SJCRH30 (cell line): ENCODE measurements around the gene HAUS5. TPM values are rescaled to one million over a fixed set of nuclear protein-coding genes. Genes with fewer than 3 reads are reported as not detected.
"Not testable (repeated sequence)": the region's sequence is repeated elsewhere in the genome, so short reads cannot be mapped to it uniquely, and the experiment has no call there.

Experiments
- DNase-seq, 2 experiments: peaks; one replicate each; pipeline ENCODE4 v3.0.0-alpha.2; 2015 to 2020
- H3K27ac ChIP-seq: fragments of 250-450 bp; sonication (Bioruptor Pico); 2 replicates; pipeline ENCODE4 v1.5.1; 2020; ENCODE audit warnings: mild to moderate bottlenecking, moderate library complexity
- H3K27me3 ChIP-seq: fragments of 250-450 bp; sonication (Bioruptor Pico); 2 replicates; pipeline ENCODE4 v1.5.1; 2020; ENCODE audit warnings: mild to moderate bottlenecking, moderate library complexity
- H3K36me3 ChIP-seq: fragments of 250-450 bp; sonication (Bioruptor Pico); 2 replicates; pipeline ENCODE4 v1.5.1; 2020; ENCODE audit warnings: mild to moderate bottlenecking, moderate library complexity
- H3K4me1 ChIP-seq: fragments of 250-450 bp; sonication (Bioruptor Pico); 2 replicates; pipeline ENCODE4 v1.5.1; 2020; ENCODE audit warnings: mild to moderate bottlenecking, moderate library complexity
- H3K4me3 ChIP-seq: fragments of 250-450 bp; sonication (Bioruptor Pico); 2 replicates; pipeline ENCODE4 v1.5.1; 2020; ENCODE audit warnings: mild to moderate bottlenecking, moderate library complexity
- H3K9me3 ChIP-seq: fragments of 250-450 bp; sonication (Bioruptor Pico); replicated peaks from 2 replicates; pipeline ENCODE4 v1.5.1; 2020; ENCODE audit warnings: mild to moderate bottlenecking, moderate library complexity
- total RNA-seq: library from RNA; depleted of rRNA; stranded (reverse); fragments of >200 nt; shearing (Covaris generic); gene quantifications from 2 replicates; pipeline ENCODE4 v1.2.3, GENCODE V29; 2014

Gene HAUS5
- total RNA-seq, 1 experiment from 2014 or later, result 22.7 TPM

GRCh38 chr19:35592226-35592625 is 20.3 kb upstream of the HAUS5 start:
- Histone ChIP-seq H3K27me3 (no peaks in the 10 kb centered on the region), H3K27ac (no peak overlapping the region), H3K9me3 (no peaks in the 10 kb centered on the region), H3K4me1 (no peaks in the 10 kb centered on the region), H3K4me3 (no peak overlapping the region), H3K36me3 (no peaks in the 10 kb centered on the region)
- DNase-seq, result peak in 1 of 2 experiments; percentile 24

GRCh38 chr19:35595026-35595425 is 17.5 kb upstream of the HAUS5 start:
- H3K4me1 ChIP-seq, DNase-seq, H3K27me3 ChIP-seq, H3K27ac ChIP-seq, H3K4me3 ChIP-seq, H3K36me3 ChIP-seq, H3K9me3 ChIP-seq: not testable (repeated sequence)

GRCh38 chr19:35595928-35596327 is 16.6 kb upstream of the HAUS5 start:
- Histone ChIP-seq H3K9me3 (no peaks in the 10 kb centered on the region), H3K27ac (no peak overlapping the region), H3K36me3 (no peaks in the 10 kb centered on the region), H3K4me1 (no peaks in the 10 kb centered on the region), H3K27me3 (0 out of 2 replicates have a peak, but pooled peaks cover 4% of the 10 kb centered on the region), H3K4me3 (no peak overlapping the region)
- DNase-seq, result no peak

- H3K4me3 ChIP-seq, result no peak overlapping the region
- no peaks in the 10 kb centered on the region for H3K36me3 ChIP-seq
- H3K9me3 ChIP-seq, result no peaks in the 10 kb centered on the region
- DNase-seq, result peak; percentile 42 to 67
- H3K27me3 ChIP-seq, result 0 out of 2 replicates have a peak, but pooled peaks cover 4% of the 10 kb centered on the region
- H3K27ac ChIP-seq, result no peak overlapping the region
- no peaks in the 10 kb centered on the region for H3K4me1 ChIP-seq
Measured at GRCh38 chr19:35596366-35596999, 16.1 kb upstream of the HAUS5 start.

GRCh38 chr19:35601971-35602370 is 10.6 kb upstream of the HAUS5 start:
- Histone ChIP-seq H3K27ac (no peak overlapping the region), H3K4me3 (no peak overlapping the region), H3K36me3 (no peaks in the 10 kb centered on the region), H3K27me3 (0 out of 2 replicates have a peak, but pooled peaks cover 4% of the 10 kb centered on the region), H3K9me3 (peaks cover 2% of the 10 kb centered on the region), H3K4me1 (no peaks in the 10 kb centered on the region)
- no peak for DNase-seq

GRCh38 chr19:35604436-35604835 is 8.1 kb upstream of the HAUS5 start:
- not testable (repeated sequence) for H3K36me3 ChIP-seq, H3K4me3 ChIP-seq, H3K27me3 ChIP-seq, DNase-seq, H3K4me1 ChIP-seq, H3K27ac ChIP-seq
- peaks cover 13% of the 10 kb centered on the region for H3K9me3 ChIP-seq

GRCh38 chr19:35607170-35607569 is 5.4 kb upstream of the HAUS5 start:
- not testable (repeated sequence) for DNase-seq, H3K4me3 ChIP-seq, H3K27me3 ChIP-seq, H3K4me1 ChIP-seq, H3K36me3 ChIP-seq, H3K27ac ChIP-seq
- H3K9me3 ChIP-seq, result peaks cover 13% of the 10 kb centered on the region

- no peak overlapping the region for H3K27ac ChIP-seq
- no peak for DNase-seq
- no peaks in the 10 kb centered on the region for H3K4me1 ChIP-seq
- peaks cover 13% of the 10 kb centered on the region for H3K9me3 ChIP-seq
- no peaks in the 10 kb centered on the region for H3K27me3 ChIP-seq
- H3K4me3 ChIP-seq, result no peak overlapping the region
- H3K36me3 ChIP-seq, result no peaks in the 10 kb centered on the region
Measured at GRCh38 chr19:35607661-35608060, 4.9 kb upstream of the HAUS5 start.

GRCh38 chr19:35608251-35608650 is 4.3 kb upstream of the HAUS5 start:
- Histone ChIP-seq H3K27me3 (no peaks in the 10 kb centered on the region), H3K4me1 (no peaks in the 10 kb centered on the region), H3K9me3 (peaks cover 13% of the 10 kb centered on the region), H3K27ac (no peak overlapping the region), H3K4me3 (no peak overlapping the region), H3K36me3 (no peaks in the 10 kb centered on the region)
- no peak for DNase-seq

GRCh38 chr19:35609851-35610353 is 2.6 kb upstream of the HAUS5 start:
- Histone ChIP-seq H3K4me1 (no peaks in the 10 kb centered on the region), H3K36me3 (0 out of 2 replicates have a peak, but pooled peaks cover under 1% of the 10 kb centered on the region), H3K4me3 (no peak overlapping the region), H3K27ac (no peak overlapping the region), H3K27me3 (no peaks in the 10 kb centered on the region), H3K9me3 (peaks cover 13% of the 10 kb centered on the region)
- DNase-seq, result no peak

GRCh38 chr19:35612224-35612558 is 344 bp upstream of the HAUS5 start:
- Histone ChIP-seq H3K36me3 (peaks cover 5% of the 10 kb centered on the region; the same call in 1 of the 2 replicates), H3K9me3 (peaks cover 8% of the 10 kb centered on the region), H3K27ac (no peak overlapping the region), H3K4me3 (peak overlapping the region; percentile 86), H3K27me3 (no peaks in the 10 kb centered on the region), H3K4me1 (no peaks in the 10 kb centered on the region)
- no peak for DNase-seq

- H3K9me3 ChIP-seq, result no peaks in the 10 kb centered on the region; the same call in 1 of the 2 replicates
- H3K27ac ChIP-seq, result no peak overlapping the region
- no peak for DNase-seq
- no peaks in the 10 kb centered on the region for H3K27me3 ChIP-seq
- H3K4me3 ChIP-seq, result no peak overlapping the region
- peaks cover 5% of the 10 kb centered on the region; the same call in 1 of the 2 replicates for H3K36me3 ChIP-seq
- no peaks in the 10 kb centered on the region for H3K4me1 ChIP-seq
Measured at GRCh38 chr19:35613574-35613973, 1.0 kb downstream of the HAUS5 start.

GRCh38 chr19:35615036-35615435 is 2.5 kb downstream of the HAUS5 start:
- peaks cover 5% of the 10 kb centered on the region; the same call in 1 of the 2 replicates for H3K36me3 ChIP-seq
- no peak overlapping the region for H3K4me3 ChIP-seq
- no peak for DNase-seq
- no peaks in the 10 kb centered on the region for H3K27me3 ChIP-seq
- H3K9me3 ChIP-seq, result no peaks in the 10 kb centered on the region
- no peak overlapping the region for H3K27ac ChIP-seq
- H3K4me1 ChIP-seq, result no peaks in the 10 kb centered on the region

- Histone ChIP-seq H3K4me3 (no peak overlapping the region), H3K27ac (no peak overlapping the region), H3K4me1 (no peaks in the 10 kb centered on the region), H3K27me3 (no peaks in the 10 kb centered on the region), H3K9me3 (no peaks in the 10 kb centered on the region), H3K36me3 (peaks cover 10% of the 10 kb centered on the region; the same call in 1 of the 2 replicates)
- no peak for DNase-seq
Measured at GRCh38 chr19:35618857-35619256, 6.3 kb downstream of the HAUS5 start.

- H3K4me3 ChIP-seq, result no peak overlapping the region
- peaks cover 10% of the 10 kb centered on the region; the same call in 1 of the 2 replicates for H3K36me3 ChIP-seq
- DNase-seq, result no peak
- no peaks in the 10 kb centered on the region for H3K4me1 ChIP-seq
- H3K9me3 ChIP-seq, result no peaks in the 10 kb centered on the region
- no peak overlapping the region for H3K27ac ChIP-seq
- H3K27me3 ChIP-seq, result no peaks in the 10 kb centered on the region
Measured at GRCh38 chr19:35619290-35619923, 6.9 kb downstream of the HAUS5 start.
